Measurements from ENCODE around the gene ISG20. TPM values are rescaled to one million over a fixed set of nuclear protein-coding genes. Genes with fewer than 3 reads are reported as not detected.

Gene ISG20
- total and polyA plus RNA-seq, 2 donors (not counting 1 experiment from before 2014, with no cell fraction given), result 190 to 232 TPM

- H3K4me1 Mint-ChIP-seq, result peaks cover 22% of the 10 kb centered on the region
- Histone ChIP-seq H3K4me1 (ENCODE audit: control insufficient read depth in 2 of 2, insufficient read depth in 2 of 2, low read length in 2 of 2) (peaks cover 15 to 22% of the 10 kb centered on the region in 2 donors), H3K4me2 (replicated peaks; ENCODE audit: low read depth, low read length, poor library complexity, severe bottlenecking) (peak overlapping the region; percentile 86), H3K79me2 (ENCODE audit: control insufficient read depth, insufficient read depth, low read length) (no peaks in the 10 kb centered on the region), H3K4me3 (ENCODE audit: control extremely low read depth in 1 of 5, extremely low read depth in 1 of 5, insufficient read depth in 1 of 5, low read depth in 2 of 5, low read length in 4 of 5) (peak overlapping the region in 4 of 5 experiments; percentile 36 to 60 (median 49)), H2AFZ (ENCODE audit: insufficient read depth, low read depth, low read length, poor library complexity, severe bottlenecking) (peak overlapping the region; percentile 86), H3K9me3 (ENCODE audit: control extremely low read depth in 1 of 3, control insufficient read depth in 2 of 3, insufficient read depth in 1 of 3, low read length in 2 of 3) (no peaks in the 10 kb centered on the region), H3K27ac (ENCODE audit: low read length in 2 of 2) (no peak overlapping the region), H3K36me3 (replicated peaks in 1 of 2; ENCODE audit: control extremely low read depth in 1 of 2, control insufficient read depth in 1 of 2, extremely low read depth in 1 of 2, insufficient read depth in 2 of 2, low read length in 1 of 2) (no peaks in the 10 kb centered on the region), H3K9ac (ENCODE audit: low read length) (peak overlapping the region; percentile 61), H3K27me3 (replicated peaks in 1 of 4; ENCODE audit: control extremely low read depth in 1 of 4, control insufficient read depth in 3 of 4, insufficient read depth in 4 of 4, low read length in 3 of 4) (peaks cover 2 to 30% (median 16%) of the 10 kb centered on the region in 4 experiments), H4K20me1 (ENCODE audit: control insufficient read depth, insufficient read depth, low read length, poor library complexity, severe bottlenecking) (no peaks in the 10 kb centered on the region)
- WGBS (ENCODE audit: insufficient coverage), result 6% methylated on average over 60 of the region's 60 CpGs
- DNase-seq (peak; percentile 32), ATAC-seq (ENCODE audit: low read depth) (no peak)
- POLR2A ChIA-PET, result no interaction called here
- peak overlapping the region; percentile 84 for H3K4me3 Mint-ChIP-seq
- peaks cover 40% of the 10 kb centered on the region for H3K27me3 Mint-ChIP-seq
- H3K27ac Mint-ChIP-seq, result no peak overlapping the region
- H3K9me3 Mint-ChIP-seq (ENCODE audit: insufficient read depth), result no peaks in the 10 kb centered on the region
- intact Hi-C loops (cut with micrococcal nuclease), result no loop called here
- CTCF ChIA-PET, result no interaction called here
- no peak for TF ChIP-seq EZH2 (IDR thresholded peaks at IDR 0.05; ENCODE audit: borderline replicate concordance, insufficient read depth, low read depth, low read length, poor library complexity, severe bottlenecking)
- TF ChIP-seq, protein P1, sequence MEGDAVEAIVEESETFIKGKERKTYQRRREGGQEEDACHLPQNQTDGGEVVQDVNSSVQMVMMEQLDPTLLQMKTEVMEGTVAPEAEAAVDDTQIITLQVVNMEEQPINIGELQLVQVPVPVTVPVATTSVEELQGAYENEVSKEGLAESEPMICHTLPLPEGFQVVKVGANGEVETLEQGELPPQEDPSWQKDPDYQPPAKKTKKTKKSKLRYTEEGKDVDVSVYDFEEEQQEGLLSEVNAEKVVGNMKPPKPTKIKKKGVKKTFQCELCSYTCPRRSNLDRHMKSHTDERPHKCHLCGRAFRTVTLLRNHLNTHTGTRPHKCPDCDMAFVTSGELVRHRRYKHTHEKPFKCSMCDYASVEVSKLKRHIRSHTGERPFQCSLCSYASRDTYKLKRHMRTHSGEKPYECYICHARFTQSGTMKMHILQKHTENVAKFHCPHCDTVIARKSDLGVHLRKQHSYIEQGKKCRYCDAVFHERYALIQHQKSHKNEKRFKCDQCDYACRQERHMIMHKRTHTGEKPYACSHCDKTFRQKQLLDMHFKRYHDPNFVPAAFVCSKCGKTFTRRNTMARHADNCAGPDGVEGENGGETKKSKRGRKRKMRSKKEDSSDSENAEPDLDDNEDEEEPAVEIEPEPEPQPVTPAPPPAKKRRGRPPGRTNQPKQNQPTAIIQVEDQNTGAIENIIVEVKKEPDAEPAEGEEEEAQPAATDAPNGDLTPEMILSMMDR (IDR thresholded peaks at IDR 0.05), result no peak
Measured at GRCh38 chr15:88704791-88705768, 66.3 kb downstream of the ISG20 start.

DNA sequence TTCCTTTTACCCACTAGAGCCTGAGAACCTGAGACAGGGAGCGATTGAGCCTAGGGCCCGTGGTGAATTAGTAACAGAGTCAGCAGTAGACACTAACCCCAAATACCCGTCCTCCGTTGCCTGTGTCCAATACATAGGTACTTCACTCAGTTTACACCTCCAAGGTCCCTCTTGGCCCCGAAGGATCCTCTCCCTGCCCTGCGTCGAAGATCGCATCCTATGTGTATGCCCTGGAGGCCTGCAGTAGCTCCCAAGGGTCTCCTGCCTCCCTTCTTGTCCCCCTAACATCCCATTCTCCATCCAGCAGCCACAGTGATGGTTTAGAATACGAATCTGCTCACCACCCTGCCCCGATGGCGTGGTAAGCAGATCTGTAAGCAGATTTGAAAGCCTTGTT, 67.0 kb downstream of the ISG20 start:
- no peaks in the 10 kb centered on the region for H3K36me3 ChIP-seq (replicated peaks in 1 of 2; ENCODE audit: control extremely low read depth in 1 of 2, control insufficient read depth in 1 of 2, extremely low read depth in 1 of 2, insufficient read depth in 2 of 2, low read length in 1 of 2)
- H3K27ac Mint-ChIP-seq, result no peak overlapping the region
- H3K27ac ChIP-seq (ENCODE audit: low read length in 2 of 2), result no peak overlapping the region
- H3K27me3 ChIP-seq (replicated peaks in 1 of 4; ENCODE audit: control extremely low read depth in 1 of 4, control insufficient read depth in 3 of 4, insufficient read depth in 4 of 4, low read length in 3 of 4), result peaks cover 2 to 30% (median 16%) of the 10 kb centered on the region in 4 experiments
- ChIA-PET CTCF (interaction anchor here (1.2 kb wide), 1 partner anchor 23 kb away, joined by 3 read pairs; no protein-coding TSS in a partner anchor), POLR2A (no interaction called here)
- peak overlapping the region; percentile 74 for H3K4me3 Mint-ChIP-seq
- H3K79me2 ChIP-seq (ENCODE audit: control insufficient read depth, insufficient read depth, low read length), result no peaks in the 10 kb centered on the region
- DNase-seq, result no peak
- H2AFZ ChIP-seq (ENCODE audit: insufficient read depth, low read depth, low read length, poor library complexity, severe bottlenecking), result peak overlapping the region; percentile 86
- H4K20me1 ChIP-seq (ENCODE audit: control insufficient read depth, insufficient read depth, low read length, poor library complexity, severe bottlenecking), result no peaks in the 10 kb centered on the region
- peaks cover 15 to 22% of the 10 kb centered on the region in 2 donors for H3K4me1 ChIP-seq (ENCODE audit: control insufficient read depth in 2 of 2, insufficient read depth in 2 of 2, low read length in 2 of 2)
- intact Hi-C loops (cut with micrococcal nuclease), result no loop called here
- H3K4me3 ChIP-seq (ENCODE audit: control extremely low read depth in 1 of 5, extremely low read depth in 1 of 5, insufficient read depth in 1 of 5, low read depth in 2 of 5, low read length in 4 of 5), result peak overlapping the region in 4 of 5 experiments; percentile 36 to 60 (median 49)
- peak overlapping the region; percentile 61 for H3K9ac ChIP-seq (ENCODE audit: low read length)
- 87% methylated on average over 11 of the region's 11 CpGs for WGBS (ENCODE audit: insufficient coverage)
- peaks cover 22% of the 10 kb centered on the region for H3K4me1 Mint-ChIP-seq
- H3K4me2 ChIP-seq (replicated peaks; ENCODE audit: low read depth, low read length, poor library complexity, severe bottlenecking), result peak overlapping the region; percentile 86
- peaks cover 40% of the 10 kb centered on the region for H3K27me3 Mint-ChIP-seq
- no peaks in the 10 kb centered on the region for H3K9me3 Mint-ChIP-seq (ENCODE audit: insufficient read depth)
- no peak for ATAC-seq (ENCODE audit: low read depth)
- no peak for TF ChIP-seq EZH2 (IDR thresholded peaks at IDR 0.05; ENCODE audit: borderline replicate concordance, insufficient read depth, low read depth, low read length, poor library complexity, severe bottlenecking)
- TF ChIP-seq, protein P1 (IDR thresholded peaks at IDR 0.05), result no peak
- no peaks in the 10 kb centered on the region for H3K9me3 ChIP-seq (ENCODE audit: control extremely low read depth in 1 of 3, control insufficient read depth in 2 of 3, insufficient read depth in 1 of 3, low read length in 2 of 3)

Data from B cell (primary cell).